Neural cell (in vitro differentiated cells): ENCODE data around the gene TIMM23.
"Not testable (repeated sequence)": the region's sequence is repeated elsewhere in the genome, so short reads cannot be mapped to it uniquely, and the experiment has no call there.

ENCODE experiments used
- EP300 ChIP-seq: fragments of 450-650 bp; conservative IDR thresholded peaks from 2 replicates; pipeline ENCODE4 v1.6.1; 2014; ENCODE audit warnings: antibody characterized with exemption, mild to moderate bottlenecking, moderate library complexity; ENCODE audit not compliant: poor library complexity, severe bottlenecking
- EZH2 ChIP-seq: fragments of 200-600, 300-800 bp; shearing (Covaris generic), sonication (generic); IDR thresholded peaks from 2 replicates; pipeline ENCODE4 v1.6.1; 2014; ENCODE audit warnings: antibody characterized with exemption, low read length, borderline replicate concordance, mild to moderate bottlenecking; ENCODE audit not compliant: insufficient read depth, poor library complexity, severe bottlenecking
- RAD21 ChIP-seq: fragments of 450-650 bp; conservative IDR thresholded peaks from 2 replicates; pipeline ENCODE4 v1.6.1; 2014; ENCODE audit warnings: antibody characterized with exemption, mild to moderate bottlenecking, moderate library complexity
- TAF1 ChIP-seq: IDR thresholded peaks from 2 replicates; pipeline ENCODE4 v1.6.1; 2012; ENCODE audit warnings: low read depth
- TF ChIP-seq, protein P1 (sequence below): fragments of 450-650 bp; IDR thresholded peaks from 2 replicates; pipeline ENCODE4 v1.5.1; 2014; ENCODE audit warnings: antibody characterized with exemption, mild to moderate bottlenecking, moderate library complexity; ENCODE audit not compliant: poor library complexity, severe bottlenecking
- TF ChIP-seq, protein P2 (sequence below): IDR thresholded peaks from 2 replicates; pipeline ENCODE4 v1.6.1; 2012; ENCODE audit warnings: borderline replicate concordance

DNA sequence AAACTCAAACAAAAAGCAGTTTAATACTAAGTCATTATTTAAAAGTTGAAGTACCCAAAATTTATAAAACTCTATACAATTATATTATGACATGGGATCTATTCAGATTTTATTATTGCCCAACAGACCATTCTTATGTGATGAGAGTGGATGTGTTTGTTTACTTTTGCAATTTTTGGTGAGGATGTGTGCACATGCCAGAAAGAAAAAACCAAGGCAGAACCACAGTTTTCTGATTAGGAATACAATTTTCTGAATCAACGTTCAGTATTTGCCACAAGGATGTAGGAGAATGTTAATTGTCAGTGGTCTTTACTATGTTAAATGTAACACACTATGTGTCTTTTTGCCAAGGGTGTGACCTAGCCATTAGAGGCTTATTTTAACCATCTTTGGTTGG, 9.1 kb downstream of the TIMM23 start:
- TF ChIP-seq, protein P1, sequence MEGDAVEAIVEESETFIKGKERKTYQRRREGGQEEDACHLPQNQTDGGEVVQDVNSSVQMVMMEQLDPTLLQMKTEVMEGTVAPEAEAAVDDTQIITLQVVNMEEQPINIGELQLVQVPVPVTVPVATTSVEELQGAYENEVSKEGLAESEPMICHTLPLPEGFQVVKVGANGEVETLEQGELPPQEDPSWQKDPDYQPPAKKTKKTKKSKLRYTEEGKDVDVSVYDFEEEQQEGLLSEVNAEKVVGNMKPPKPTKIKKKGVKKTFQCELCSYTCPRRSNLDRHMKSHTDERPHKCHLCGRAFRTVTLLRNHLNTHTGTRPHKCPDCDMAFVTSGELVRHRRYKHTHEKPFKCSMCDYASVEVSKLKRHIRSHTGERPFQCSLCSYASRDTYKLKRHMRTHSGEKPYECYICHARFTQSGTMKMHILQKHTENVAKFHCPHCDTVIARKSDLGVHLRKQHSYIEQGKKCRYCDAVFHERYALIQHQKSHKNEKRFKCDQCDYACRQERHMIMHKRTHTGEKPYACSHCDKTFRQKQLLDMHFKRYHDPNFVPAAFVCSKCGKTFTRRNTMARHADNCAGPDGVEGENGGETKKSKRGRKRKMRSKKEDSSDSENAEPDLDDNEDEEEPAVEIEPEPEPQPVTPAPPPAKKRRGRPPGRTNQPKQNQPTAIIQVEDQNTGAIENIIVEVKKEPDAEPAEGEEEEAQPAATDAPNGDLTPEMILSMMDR = not testable (repeated sequence)
- not testable (repeated sequence) for TF ChIP-seq EZH2, TAF1, RAD21, EP300
- TF ChIP-seq, protein P2, sequence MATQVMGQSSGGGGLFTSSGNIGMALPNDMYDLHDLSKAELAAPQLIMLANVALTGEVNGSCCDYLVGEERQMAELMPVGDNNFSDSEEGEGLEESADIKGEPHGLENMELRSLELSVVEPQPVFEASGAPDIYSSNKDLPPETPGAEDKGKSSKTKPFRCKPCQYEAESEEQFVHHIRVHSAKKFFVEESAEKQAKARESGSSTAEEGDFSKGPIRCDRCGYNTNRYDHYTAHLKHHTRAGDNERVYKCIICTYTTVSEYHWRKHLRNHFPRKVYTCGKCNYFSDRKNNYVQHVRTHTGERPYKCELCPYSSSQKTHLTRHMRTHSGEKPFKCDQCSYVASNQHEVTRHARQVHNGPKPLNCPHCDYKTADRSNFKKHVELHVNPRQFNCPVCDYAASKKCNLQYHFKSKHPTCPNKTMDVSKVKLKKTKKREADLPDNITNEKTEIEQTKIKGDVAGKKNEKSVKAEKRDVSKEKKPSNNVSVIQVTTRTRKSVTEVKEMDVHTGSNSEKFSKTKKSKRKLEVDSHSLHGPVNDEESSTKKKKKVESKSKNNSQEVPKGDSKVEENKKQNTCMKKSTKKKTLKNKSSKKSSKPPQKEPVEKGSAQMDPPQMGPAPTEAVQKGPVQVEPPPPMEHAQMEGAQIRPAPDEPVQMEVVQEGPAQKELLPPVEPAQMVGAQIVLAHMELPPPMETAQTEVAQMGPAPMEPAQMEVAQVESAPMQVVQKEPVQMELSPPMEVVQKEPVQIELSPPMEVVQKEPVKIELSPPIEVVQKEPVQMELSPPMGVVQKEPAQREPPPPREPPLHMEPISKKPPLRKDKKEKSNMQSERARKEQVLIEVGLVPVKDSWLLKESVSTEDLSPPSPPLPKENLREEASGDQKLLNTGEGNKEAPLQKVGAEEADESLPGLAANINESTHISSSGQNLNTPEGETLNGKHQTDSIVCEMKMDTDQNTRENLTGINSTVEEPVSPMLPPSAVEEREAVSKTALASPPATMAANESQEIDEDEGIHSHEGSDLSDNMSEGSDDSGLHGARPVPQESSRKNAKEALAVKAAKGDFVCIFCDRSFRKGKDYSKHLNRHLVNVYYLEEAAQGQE = not testable (repeated sequence)
